Heart left ventricle (tissue), 13 donors: ENCODE measurements around the gene OR10A5.
"Not testable (repeated sequence)": the region's sequence is repeated elsewhere in the genome, so short reads cannot be mapped to it uniquely, and the experiment has no call there.

ENCODE experiments used
- CTCF ChIP-seq, 12 donors: fragments of 200-600 bp; sonication (generic) in 4 of 12; IDR thresholded peaks; one replicate each; pipeline versions ENCODE4 v1.5.0 to v1.8.0; 2018 to 2022; ENCODE audit warnings: antibody characterized with exemption in 12 of 12, mild to moderate bottlenecking in 5 of 12
- POLR2A ChIP-seq, 2 donors: fragments of 450-650 bp; IDR thresholded peaks; one replicate each; pipeline ENCODE4 v1.6.1; 2017; ENCODE audit warnings: antibody characterized with exemption in 2 of 2, mild to moderate bottlenecking in 2 of 2, moderate library complexity in 2 of 2
- donor health status: ischemic (EF 13 %, LVEDD 7.1; RV severe dilation, severe dysfunction).
- donor health status: DM: no; HTN: yes; CAD: no.
- donor health status: DM: no; HTN: no; CAD: no.
- donor health status: ischemic (EF 25% LVEDD 6.9; RV normal size, moderate dysfunction).
- donor health status: ischemic (EF 25% LVEDD 5.7; RV mildly dilated, moderate dysfunction).
- donor health status: ischemic (EF 35%, LVEDD 5.7; RV mildly dilated, moderate dysfunction).
- donor health status: nonischemic (EF 11% LVEDD 7.7; RV severe dilation, severe dysfunction).
- donor health status: DM: yes; HTN: yes; CAD: no.
- donor health status: PGD.
- donor health status: ischemic (EF 29% LVEDD 5.4; RV normal size, mild dysfunction).
- donor health status: nonischemic (EF 23%, LVEDD 6.1; RV moderate dilation, normal function).

GRCh38 chr11:6887711-6888110, 42.2 kb downstream of the OR10A5 start:
- TF ChIP-seq CTCF, POLR2A (IDR thresholded peaks at IDR 0.05): not testable (repeated sequence)
